ENCODE measurements around the gene EYS.

DNA sequence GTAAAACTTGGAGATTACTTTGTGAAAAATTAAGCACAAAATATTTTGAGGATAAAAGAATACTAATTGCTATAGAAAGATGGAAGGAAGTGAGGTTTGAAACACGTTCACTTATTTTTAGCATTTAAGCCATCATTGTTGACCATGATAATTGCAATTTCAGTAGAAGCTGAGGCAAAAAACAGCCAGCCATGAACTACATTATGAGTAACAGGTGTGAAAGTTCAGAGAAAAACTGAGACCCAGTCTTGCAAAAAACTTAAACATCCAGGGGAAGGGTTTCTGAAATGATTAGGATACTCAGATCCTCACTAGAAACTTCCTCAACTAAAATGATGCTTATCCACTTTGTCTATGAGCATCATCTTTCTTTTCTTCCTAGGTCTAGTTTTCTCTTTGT lies 1452.0 kb downstream of the EYS start:
- TF ChIP-seq POLR2AphosphoS5 (IDR thresholded peaks at IDR 0.05; ENCODE audit: low read depth, low read length): no peak
- no peak for TF ChIP-seq CTCF (IDR thresholded peaks at IDR 0.05)
- TF ChIP-seq JUND (IDR thresholded peaks at IDR 0.05): no peak
- TF ChIP-seq SIN3A (IDR thresholded peaks at IDR 0.05; ENCODE audit: borderline replicate concordance, low read depth, low read length): no peak
- no peak for TF ChIP-seq GATA2 (CRISPR knock-in tag; IDR thresholded peaks at IDR 0.05)
- no peak for TF ChIP-seq EZH2phosphoT487 (IDR thresholded peaks at IDR 0.05; ENCODE audit: borderline replicate concordance, low read depth)
- TF ChIP-seq REST (IDR thresholded peaks at IDR 0.05; ENCODE audit: low read depth, low read length): no peak
- no peak for TF ChIP-seq RXRA (IDR thresholded peaks at IDR 0.05; ENCODE audit: borderline replicate concordance, low read depth)
- TF ChIP-seq PBX3 (IDR thresholded peaks at IDR 0.05): no peak

Data from SK-N-SH (cell line).